Stimulated activated CD4-positive, alpha-beta T cell treated with anti-CD3 and anti-CD28 coated beads, Interleukin-2, amount 100 ng/mL, for 24 hours (primary cell): ENCODE data around the gene EXOSC1.
"Not testable (repeated sequence)": the region's sequence is repeated elsewhere in the genome, so short reads cannot be mapped to it uniquely, and the experiment has no call there.

Experiments used
- DNase-seq, 2 donors: peaks; one replicate each; pipeline ENCODE4 v3.0.0-alpha.2; 2020

Gene EXOSC1

GRCh38 chr10:97407211-97407951 lies 38.4 kb downstream of the EXOSC1 start:
- peak; percentile 63 to 66 for DNase-seq

DNA sequence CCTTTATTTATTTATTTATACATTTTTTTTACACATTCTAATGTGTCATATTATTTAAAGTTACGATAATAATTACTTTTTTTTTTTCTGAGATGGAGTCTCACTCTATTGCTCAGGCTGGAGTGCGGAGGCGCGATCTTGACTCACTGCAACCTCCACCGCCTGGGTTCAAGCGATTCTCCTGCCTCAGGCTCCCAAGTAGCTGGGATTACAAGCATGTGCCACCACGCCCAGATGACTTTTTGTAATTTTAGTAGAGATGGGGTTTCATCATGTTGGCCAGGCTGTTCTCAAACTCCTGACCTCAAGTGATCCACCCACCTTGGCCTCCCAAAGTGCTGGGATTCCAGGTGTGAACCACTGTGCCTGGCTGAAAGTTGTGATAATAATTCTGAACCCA lies 39.3 kb downstream of the EXOSC1 start:
- not testable (repeated sequence) for DNase-seq

- DNase-seq, result no peak
Observed at GRCh38 chr10:97406064-97406463, 39.7 kb downstream of the EXOSC1 start.

- no peak for DNase-seq
Observed at GRCh38 chr10:97404044-97404443, 41.8 kb downstream of the EXOSC1 start.

- no peak for DNase-seq
Observed at GRCh38 chr10:97401455-97401919, 44.3 kb downstream of the EXOSC1 start.

- peak; percentile 72 to 82 for DNase-seq
Observed at GRCh38 chr10:97400665-97401454, 44.9 kb downstream of the EXOSC1 start, which contains the start of gene RRP12. Gene RRP12 (minus strand): TSS chr10:97401340. CDS start chr10:97401231, 109 bp downstream.

GRCh38 chr10:97399843-97400545 lies 45.8 kb downstream of the EXOSC1 start:
- DNase-seq, result peak in 1 of 2 donors; percentile 35

GRCh38 chr10:97396056-97396455 lies 49.8 kb downstream of the EXOSC1 start:
- DNase-seq, result no peak

DNA sequence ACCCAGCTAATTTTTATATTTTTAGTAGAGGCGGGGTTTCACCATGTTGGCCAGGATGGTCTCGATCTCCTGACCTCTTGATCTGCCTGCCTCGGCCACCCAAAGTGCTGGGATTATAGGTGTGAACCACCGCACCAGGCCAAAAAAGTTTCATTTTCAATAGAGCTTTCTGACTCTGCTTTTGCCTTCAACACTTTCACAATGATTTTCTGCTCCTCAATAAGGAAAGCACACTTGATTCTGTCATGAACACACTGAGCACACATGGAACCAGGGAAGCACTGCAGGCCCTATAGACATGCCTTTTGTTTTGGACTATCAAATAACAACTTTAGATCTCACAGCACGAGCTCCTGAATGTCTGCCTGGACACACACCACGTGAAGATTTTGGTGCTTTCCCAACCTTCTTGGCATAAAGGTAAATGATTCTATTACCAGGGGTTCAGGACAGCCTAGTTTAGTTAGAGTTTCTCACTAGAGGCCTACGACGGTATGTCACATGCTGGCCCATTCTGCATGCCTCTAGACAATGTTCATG lies 52.7 kb downstream of the EXOSC1 start:
- no peak for DNase-seq

- no peak for DNase-seq
Observed at GRCh38 chr10:97390091-97390490, 55.7 kb downstream of the EXOSC1 start.

- DNase-seq, result no peak
Observed at GRCh38 chr10:97388152-97388551, 57.7 kb downstream of the EXOSC1 start.
